ENCODE measurements around the gene CHRNA3.

DNA sequence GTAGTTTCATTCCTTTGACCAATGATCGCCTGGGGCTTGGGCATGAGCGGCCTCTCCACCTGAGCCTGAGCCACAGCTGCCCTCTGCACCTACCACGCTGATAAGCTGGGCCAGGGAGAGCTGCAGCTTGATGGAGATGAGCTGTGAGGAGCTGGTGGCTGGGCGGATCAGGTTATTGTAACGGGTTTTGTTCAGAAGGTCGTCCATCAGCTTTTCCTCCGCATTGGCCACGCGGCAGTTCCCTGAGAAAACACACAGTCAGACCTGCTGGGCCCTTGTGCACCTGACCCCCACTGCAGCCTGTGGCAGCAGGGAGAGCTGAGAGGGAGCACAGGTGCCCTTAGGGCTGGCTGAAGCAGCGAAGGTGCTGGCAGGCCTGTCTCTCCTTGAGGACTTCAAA, 14.6 kb upstream of the CHRNA3 start:
- TF ChIP-seq EZH2 (IDR thresholded peaks at IDR 0.05; ENCODE audit: borderline replicate concordance, low read length): no peak
- TF ChIP-seq, protein P1, sequence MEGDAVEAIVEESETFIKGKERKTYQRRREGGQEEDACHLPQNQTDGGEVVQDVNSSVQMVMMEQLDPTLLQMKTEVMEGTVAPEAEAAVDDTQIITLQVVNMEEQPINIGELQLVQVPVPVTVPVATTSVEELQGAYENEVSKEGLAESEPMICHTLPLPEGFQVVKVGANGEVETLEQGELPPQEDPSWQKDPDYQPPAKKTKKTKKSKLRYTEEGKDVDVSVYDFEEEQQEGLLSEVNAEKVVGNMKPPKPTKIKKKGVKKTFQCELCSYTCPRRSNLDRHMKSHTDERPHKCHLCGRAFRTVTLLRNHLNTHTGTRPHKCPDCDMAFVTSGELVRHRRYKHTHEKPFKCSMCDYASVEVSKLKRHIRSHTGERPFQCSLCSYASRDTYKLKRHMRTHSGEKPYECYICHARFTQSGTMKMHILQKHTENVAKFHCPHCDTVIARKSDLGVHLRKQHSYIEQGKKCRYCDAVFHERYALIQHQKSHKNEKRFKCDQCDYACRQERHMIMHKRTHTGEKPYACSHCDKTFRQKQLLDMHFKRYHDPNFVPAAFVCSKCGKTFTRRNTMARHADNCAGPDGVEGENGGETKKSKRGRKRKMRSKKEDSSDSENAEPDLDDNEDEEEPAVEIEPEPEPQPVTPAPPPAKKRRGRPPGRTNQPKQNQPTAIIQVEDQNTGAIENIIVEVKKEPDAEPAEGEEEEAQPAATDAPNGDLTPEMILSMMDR (conservative IDR thresholded peaks at IDR 0.05 in 1 of 2, IDR thresholded peaks at IDR 0.05 in 1 of 2; ENCODE audit: extremely low read depth in 1 of 2, insufficient read depth in 1 of 2, low read depth in 1 of 2, low read length in 2 of 2): no peak

All from mammary epithelial cell (primary cell).